H9 (cell line): ENCODE data around the gene EPHA3. TPM values are rescaled to one million over a fixed set of nuclear protein-coding genes. Genes with fewer than 3 reads are reported as not detected.

Source experiments
- DNase-seq: peaks from one replicate; pipeline ENCODE4 v3.0.0-alpha.2; 2017
- H2AFZ ChIP-seq: one replicate; pipeline ENCODE4 v1.6.1; 2013; ENCODE audit warnings: mild to moderate bottlenecking, low read length, control low read depth, moderate library complexity
- H2AK5ac ChIP-seq: 2 replicates; pipeline ENCODE4 v1.6.1; 2013; ENCODE audit warnings: low read length, control low read depth, mixed read lengths; ENCODE audit not compliant: insufficient read length
- H2BK120ac ChIP-seq: one replicate; pipeline ENCODE4 v1.6.1; 2013; ENCODE audit warnings: low read depth, mild to moderate bottlenecking, low read length, control low read depth, inconsistent platforms; ENCODE audit not compliant: poor library complexity, severe bottlenecking
- H2BK12ac ChIP-seq: 2 replicates; pipeline ENCODE4 v1.6.1; 2013; ENCODE audit warnings: low read length, control low read depth, mixed read lengths, low read depth; ENCODE audit not compliant: insufficient read length
- H2BK15ac ChIP-seq: 2 replicates; pipeline ENCODE4 v1.6.1; 2013; ENCODE audit warnings: low read depth, low read length, control low read depth
- H2BK20ac ChIP-seq: one replicate; pipeline ENCODE4 v1.6.1; 2013; ENCODE audit warnings: low read depth, mild to moderate bottlenecking, low read length, control low read depth, inconsistent platforms; ENCODE audit not compliant: poor library complexity, severe bottlenecking
- H2BK5ac ChIP-seq: 2 replicates; pipeline ENCODE4 v1.6.1; 2013; ENCODE audit warnings: low read length, control low read depth, mixed read lengths; ENCODE audit not compliant: insufficient read length
- H3K14ac ChIP-seq: 2 replicates; pipeline ENCODE4 v1.6.1; 2013; ENCODE audit warnings: low read length, control low read depth; ENCODE audit not compliant: insufficient read depth
- H3K18ac ChIP-seq: 2 replicates; pipeline ENCODE4 v1.6.1; 2013; ENCODE audit warnings: low read depth, mild to moderate bottlenecking, mixed read lengths, low read length, control low read depth; ENCODE audit not compliant: insufficient read length
- H3K23ac ChIP-seq: 2 replicates; pipeline ENCODE4 v1.6.1; 2013; ENCODE audit warnings: low read length, control low read depth, mixed read lengths, low read depth; ENCODE audit not compliant: insufficient read length
- H3K23me2 ChIP-seq: 2 replicates; pipeline ENCODE4 v1.6.1; 2013; ENCODE audit warnings: low read depth, mild to moderate bottlenecking, mixed read lengths, low read length, control low read depth; ENCODE audit not compliant: insufficient read length, poor library complexity, severe bottlenecking
- H3K27ac ChIP-seq: 2 replicates; pipeline ENCODE4 v1.5.1; 2013; ENCODE audit warnings: low read length, control low read depth, mixed read lengths, low read depth; ENCODE audit not compliant: insufficient read length
- H3K27me3 ChIP-seq: 2 replicates; pipeline ENCODE4 v1.6.1; 2013; ENCODE audit warnings: low read length, control low read depth, inconsistent platforms; ENCODE audit not compliant: insufficient read depth
- H3K4ac ChIP-seq: 2 replicates; pipeline ENCODE4 v1.6.1; 2013; ENCODE audit warnings: low read depth, mild to moderate bottlenecking, control low read depth, inconsistent platforms, low read length, moderate library complexity
- H3K4me1 ChIP-seq: 2 replicates; pipeline ENCODE4 v1.6.1; 2013; ENCODE audit warnings: low read length, control low read depth, inconsistent platforms; ENCODE audit not compliant: insufficient read depth
- H3K4me2 ChIP-seq: 2 replicates; pipeline ENCODE4 v1.6.1; 2013; ENCODE audit warnings: low read length, control low read depth, mixed read lengths; ENCODE audit not compliant: insufficient read length, insufficient read depth
- H3K56ac ChIP-seq: 2 replicates; pipeline ENCODE4 v1.6.1; 2013; ENCODE audit warnings: low read depth, mild to moderate bottlenecking, mixed read lengths, low read length, control low read depth; ENCODE audit not compliant: insufficient read length
- H3K79me1 ChIP-seq: 2 replicates; pipeline ENCODE4 v1.6.1; 2013; ENCODE audit warnings: low read depth, mild to moderate bottlenecking, moderate library complexity, low read length, control low read depth, inconsistent platforms; ENCODE audit not compliant: insufficient read depth, poor library complexity, severe bottlenecking
- H3K79me2 ChIP-seq: 2 replicates; pipeline ENCODE4 v1.6.1; 2013; ENCODE audit warnings: low read length, control low read depth, inconsistent platforms; ENCODE audit not compliant: insufficient read depth
- H3K9ac ChIP-seq: 2 replicates; pipeline ENCODE4 v1.6.1; 2013; ENCODE audit warnings: low read length, control low read depth, mixed read lengths; ENCODE audit not compliant: insufficient read length; ENCODE audit errors: extremely low read depth
- H3K9me3 ChIP-seq: one replicate; pipeline ENCODE4 v1.6.1; 2013; ENCODE audit warnings: low read depth, low read length, inconsistent platforms; ENCODE audit not compliant: control insufficient read depth
- H3T11ph ChIP-seq: one replicate; pipeline ENCODE4 v1.6.1; 2013; ENCODE audit warnings: mild to moderate bottlenecking, low read length, control low read depth, inconsistent platforms
- H4K20me1 ChIP-seq: one replicate; pipeline ENCODE4 v1.6.1; 2013; ENCODE audit not compliant: control insufficient read depth, insufficient read length, insufficient read depth
- H4K5ac ChIP-seq: 2 replicates; pipeline ENCODE4 v1.6.1; 2013; ENCODE audit warnings: low read depth, mild to moderate bottlenecking, mixed read lengths, low read length, control low read depth; ENCODE audit not compliant: insufficient read length
- H4K8ac ChIP-seq: replicated peaks from 2 replicates; pipeline ENCODE4 v1.6.1; 2013; ENCODE audit warnings: low read length, control low read depth, mixed read lengths, low read depth; ENCODE audit not compliant: insufficient read length
- H4K91ac ChIP-seq: 2 replicates; pipeline ENCODE4 v1.6.1; 2013; ENCODE audit warnings: low read depth, mild to moderate bottlenecking, moderate library complexity, mixed read lengths, low read length, control low read depth; ENCODE audit not compliant: insufficient read length
- H3K27ac Mint-ChIP-seq, 3 experiments: 2 replicates in 2 of 3; 3 replicates in 1 of 3; pipeline ENCODE4 v1.8.0; 2020 to 2021; ENCODE audit warnings: mixed read lengths in 3 of 3, mild to moderate bottlenecking in 1 of 3, moderate library complexity in 1 of 3
- H3K27me3 Mint-ChIP-seq: 2 replicates; pipeline ENCODE4 v1.8.0; 2021; ENCODE audit warnings: low read depth, mild to moderate bottlenecking, moderate library complexity, mixed read lengths
- H3K36me3 Mint-ChIP-seq, 3 experiments: 2 replicates in 2 of 3; 3 replicates in 1 of 3; pipeline ENCODE4 v1.8.0; 2020 to 2021; ENCODE audit warnings: low read depth in 3 of 3, mixed read lengths in 3 of 3; ENCODE audit not compliant: insufficient read depth in 1 of 3
- H3K4me1 Mint-ChIP-seq, 2 experiments: 2 replicates each; pipeline ENCODE4 v1.8.0; 2020; ENCODE audit warnings: mixed read lengths in 2 of 2
- H3K4me3 Mint-ChIP-seq, 2 experiments: 2 replicates in 1 of 2; 3 replicates in 1 of 2; pipeline ENCODE4 v1.8.0; 2020 to 2021; ENCODE audit warnings: mild to moderate bottlenecking in 2 of 2, mixed read lengths in 2 of 2, moderate library complexity in 1 of 2
- H3K9me3 Mint-ChIP-seq, 2 experiments: 2 replicates in 1 of 2; 3 replicates in 1 of 2; pipeline ENCODE4 v1.8.0; 2020; ENCODE audit warnings: mild to moderate bottlenecking in 2 of 2, mixed read lengths in 2 of 2, moderate library complexity in 1 of 2
- WGBS: extraction: QIAGEN DNeasy Blood & Tissue Kit; methylation state at CpG from one replicate; pipeline ENCODE4 v1.1.7; 2013; ENCODE audit warnings: missing lambda C conversion rate, low lambda C conversion rate, mixed read lengths; ENCODE audit not compliant: insufficient read length; ENCODE audit errors: extremely low coverage; 5-methylcytosine and 5-hydroxymethylcytosine counted together
- total RNA-seq: library from RNA; stranded (reverse); gene quantifications from 2 replicates; pipeline ENCODE4 v1.2.1, GENCODE V29; 2021
- TF ChIP-seq, protein P1 (sequence below): fragments of 200-600 bp; sonication (generic); conservative IDR thresholded peaks from 3 replicates; pipeline ENCODE4 v1.8.0; 2021; ENCODE audit warnings: antibody characterized with exemption, mild to moderate bottlenecking

Gene EPHA3
- total RNA-seq, 1 experiment from 2014 or later: 0.66 TPM

DNA sequence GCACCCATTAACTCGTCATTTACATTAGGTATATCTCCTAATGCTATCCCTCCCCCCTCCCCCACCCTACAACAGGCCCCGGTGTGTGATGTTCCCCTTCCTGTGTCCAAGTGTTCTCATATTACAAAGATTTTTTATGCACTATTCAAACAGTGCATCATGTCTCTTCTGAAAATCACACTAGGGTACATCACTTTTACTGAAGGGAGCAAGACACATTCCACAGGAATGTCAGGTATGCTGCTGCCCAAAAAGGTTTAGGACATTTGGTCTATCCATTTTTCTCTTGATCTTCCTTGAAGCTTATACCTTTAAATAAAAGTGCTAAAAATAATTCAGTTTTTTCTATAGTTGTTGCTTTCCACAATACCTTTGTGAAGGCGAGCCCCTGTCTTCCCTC is 9.2 kb upstream of the EPHA3 start:
- no peak overlapping the region for H3K4me2 ChIP-seq
- no peaks in the 10 kb centered on the region for H3K79me2 ChIP-seq
- no peaks in the 10 kb centered on the region for H3K9me3 ChIP-seq
- H3K9ac ChIP-seq: no peak overlapping the region
- H3K27ac ChIP-seq: no peak overlapping the region
- H3K27ac Mint-ChIP-seq: no peak overlapping the region
- no peak overlapping the region for H3K4ac ChIP-seq
- H4K20me1 ChIP-seq: no peaks in the 10 kb centered on the region
- no CpG with 5 or more reads among the region's 3 CpGs for WGBS
- H3K4me1 Mint-ChIP-seq: 0 out of 4 replicates have a peak, but pooled peaks cover 0 to 3% of the 10 kb centered on the region in 2 experiments
- H3K4me1 ChIP-seq: no peaks in the 10 kb centered on the region
- H2BK15ac ChIP-seq: no peak overlapping the region
- H3K18ac ChIP-seq: no peak overlapping the region
- no peak overlapping the region for H2AK5ac ChIP-seq
- H2BK5ac ChIP-seq: no peak overlapping the region
- H3K56ac ChIP-seq: no peak overlapping the region
- H3K27me3 Mint-ChIP-seq: no peaks in the 10 kb centered on the region
- H4K91ac ChIP-seq: no peak overlapping the region
- no peak for DNase-seq
- no peak overlapping the region for H2AFZ ChIP-seq
- no peak overlapping the region for H3K14ac ChIP-seq
- H4K8ac ChIP-seq: no peak overlapping the region
- no peaks in the 10 kb centered on the region for H3K9me3 Mint-ChIP-seq
- no peak overlapping the region for H2BK120ac ChIP-seq
- H3K23me2 ChIP-seq: no peaks in the 10 kb centered on the region
- no peak overlapping the region for H2BK12ac ChIP-seq
- H3T11ph ChIP-seq: no peak overlapping the region
- TF ChIP-seq, protein P1, sequence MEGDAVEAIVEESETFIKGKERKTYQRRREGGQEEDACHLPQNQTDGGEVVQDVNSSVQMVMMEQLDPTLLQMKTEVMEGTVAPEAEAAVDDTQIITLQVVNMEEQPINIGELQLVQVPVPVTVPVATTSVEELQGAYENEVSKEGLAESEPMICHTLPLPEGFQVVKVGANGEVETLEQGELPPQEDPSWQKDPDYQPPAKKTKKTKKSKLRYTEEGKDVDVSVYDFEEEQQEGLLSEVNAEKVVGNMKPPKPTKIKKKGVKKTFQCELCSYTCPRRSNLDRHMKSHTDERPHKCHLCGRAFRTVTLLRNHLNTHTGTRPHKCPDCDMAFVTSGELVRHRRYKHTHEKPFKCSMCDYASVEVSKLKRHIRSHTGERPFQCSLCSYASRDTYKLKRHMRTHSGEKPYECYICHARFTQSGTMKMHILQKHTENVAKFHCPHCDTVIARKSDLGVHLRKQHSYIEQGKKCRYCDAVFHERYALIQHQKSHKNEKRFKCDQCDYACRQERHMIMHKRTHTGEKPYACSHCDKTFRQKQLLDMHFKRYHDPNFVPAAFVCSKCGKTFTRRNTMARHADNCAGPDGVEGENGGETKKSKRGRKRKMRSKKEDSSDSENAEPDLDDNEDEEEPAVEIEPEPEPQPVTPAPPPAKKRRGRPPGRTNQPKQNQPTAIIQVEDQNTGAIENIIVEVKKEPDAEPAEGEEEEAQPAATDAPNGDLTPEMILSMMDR: no peak
- H3K23ac ChIP-seq: no peak overlapping the region
- no peaks in the 10 kb centered on the region for H3K79me1 ChIP-seq
- no peak overlapping the region for H4K5ac ChIP-seq
- no peaks in the 10 kb centered on the region for H3K36me3 Mint-ChIP-seq
- no peaks in the 10 kb centered on the region for H3K27me3 ChIP-seq
- H2BK20ac ChIP-seq: no peak overlapping the region
- no peak overlapping the region for H3K4me3 Mint-ChIP-seq
